GM10248 (cell line): Measurements from ENCODE around the gene SAXO2.
"Not testable (repeated sequence)": the region's sequence is repeated elsewhere in the genome, so short reads cannot be mapped to it uniquely, and the experiment has no call there.

ENCODE experiments used
- CTCF ChIA-PET: fragments of 300-600 bp; sonication (Branson Sonifier 250); formaldehyde crosslinking; extraction: SDS; loops from one replicate; lab custom pipeline; 2021; ENCODE audit warnings: antibody characterized with exemption; lab: Yijun Ruan, JAX
- POLR2A ChIA-PET: fragments of 350-650 bp; sonication (Branson Sonifier 250); formaldehyde crosslinking; extraction: SDS; loops from one replicate; lab custom pipeline; 2020; ENCODE audit warnings: antibody characterized with exemption; lab: Yijun Ruan, JAX
- DNase-seq: peaks from one replicate; pipeline ENCODE4 v3.0.0; 2012; ENCODE audit errors: extremely low spot score
- TF ChIP-seq, protein P1 (sequence below): IDR thresholded peaks from 2 replicates; pipeline ENCODE4 v1.5.1; 2012; ENCODE audit warnings: mild to moderate bottlenecking, low read depth; ENCODE audit errors: extremely low read depth, missing control alignments, control extremely low read depth

The SAXO2 gene

DNA sequence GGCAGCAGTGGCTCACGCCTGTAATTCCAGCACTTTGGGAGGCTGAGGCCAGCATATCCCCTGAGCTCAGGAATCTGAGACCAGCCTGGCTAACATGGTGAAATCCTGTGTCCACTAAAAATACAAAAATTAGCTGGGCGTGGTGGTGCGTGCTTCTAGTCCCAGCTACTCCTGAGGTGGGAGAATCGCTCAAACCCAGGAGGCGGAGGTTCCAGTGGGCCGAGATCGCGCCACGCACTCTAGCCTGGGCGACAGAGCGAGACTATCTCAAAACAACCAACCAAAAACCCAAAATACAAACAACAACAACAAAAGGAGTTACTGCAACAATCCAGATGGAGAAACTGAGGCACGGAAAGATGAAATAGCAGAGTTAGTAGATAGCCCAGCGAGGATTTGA lies 35.4 kb downstream of the SAXO2 start:
- POLR2A ChIA-PET, result no interaction called here
- TF ChIP-seq, protein P1, sequence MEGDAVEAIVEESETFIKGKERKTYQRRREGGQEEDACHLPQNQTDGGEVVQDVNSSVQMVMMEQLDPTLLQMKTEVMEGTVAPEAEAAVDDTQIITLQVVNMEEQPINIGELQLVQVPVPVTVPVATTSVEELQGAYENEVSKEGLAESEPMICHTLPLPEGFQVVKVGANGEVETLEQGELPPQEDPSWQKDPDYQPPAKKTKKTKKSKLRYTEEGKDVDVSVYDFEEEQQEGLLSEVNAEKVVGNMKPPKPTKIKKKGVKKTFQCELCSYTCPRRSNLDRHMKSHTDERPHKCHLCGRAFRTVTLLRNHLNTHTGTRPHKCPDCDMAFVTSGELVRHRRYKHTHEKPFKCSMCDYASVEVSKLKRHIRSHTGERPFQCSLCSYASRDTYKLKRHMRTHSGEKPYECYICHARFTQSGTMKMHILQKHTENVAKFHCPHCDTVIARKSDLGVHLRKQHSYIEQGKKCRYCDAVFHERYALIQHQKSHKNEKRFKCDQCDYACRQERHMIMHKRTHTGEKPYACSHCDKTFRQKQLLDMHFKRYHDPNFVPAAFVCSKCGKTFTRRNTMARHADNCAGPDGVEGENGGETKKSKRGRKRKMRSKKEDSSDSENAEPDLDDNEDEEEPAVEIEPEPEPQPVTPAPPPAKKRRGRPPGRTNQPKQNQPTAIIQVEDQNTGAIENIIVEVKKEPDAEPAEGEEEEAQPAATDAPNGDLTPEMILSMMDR, result no peak

DNA sequence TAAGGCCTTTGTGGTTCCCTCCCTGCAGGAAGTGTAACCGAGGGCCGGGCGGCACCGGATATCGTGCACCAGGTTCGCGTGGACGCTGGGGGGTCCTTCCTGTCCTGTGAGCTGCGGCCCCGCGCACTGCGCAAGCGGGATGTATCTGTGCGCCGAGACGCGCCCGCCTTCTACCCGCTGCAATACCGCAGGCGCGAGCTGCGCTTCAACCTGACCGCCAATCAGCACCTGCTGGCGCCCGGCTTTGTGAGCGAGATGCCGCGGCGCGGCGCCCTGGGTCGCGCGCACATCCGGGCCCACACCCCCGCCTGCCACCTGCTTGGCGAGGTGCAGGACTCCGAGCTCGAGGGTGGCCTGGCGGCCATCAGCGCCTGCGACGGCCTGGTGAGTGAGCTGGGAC lies 35.9 kb downstream of the SAXO2 start:
- ChIA-PET POLR2A (no interaction called here), CTCF (interaction anchor here (1.4 kb wide), 1 partner anchor 9 kb away, joined by 3 read pairs; no protein-coding TSS in a partner anchor)
- TF ChIP-seq, protein P1, result no peak
- no peak for DNase-seq

More for the DNA sequence above, 35.4 kb downstream of the SAXO2 start:
- CTCF ChIA-PET, result interaction anchor here (1.4 kb wide), 1 partner anchor 9 kb away, joined by 3 read pairs; no protein-coding TSS in a partner anchor
- DNase-seq, result no peak

DNA sequence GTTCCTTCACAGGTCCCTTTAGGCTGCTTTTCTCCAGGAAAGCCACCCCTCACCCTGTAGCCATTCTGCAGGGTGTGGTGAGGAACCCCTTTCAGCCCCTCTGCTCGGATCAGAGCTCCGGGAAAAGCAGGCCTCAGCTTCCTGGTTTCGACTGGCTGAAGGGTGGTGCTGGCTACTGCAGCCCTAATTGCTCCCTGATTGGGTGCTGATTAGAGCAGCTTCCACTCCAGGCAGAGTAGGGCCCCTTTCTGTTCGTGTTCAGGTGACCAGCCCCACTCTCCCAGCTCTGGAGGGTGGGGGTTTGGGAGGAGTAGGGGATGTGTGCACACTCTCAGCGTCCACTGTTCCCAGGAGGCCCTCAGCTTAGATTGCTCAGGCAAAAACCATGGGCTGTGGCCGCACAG lies 36.9 kb downstream of the SAXO2 start:
- POLR2A ChIA-PET, DNase-seq, CTCF ChIA-PET: not testable (repeated sequence)

DNA sequence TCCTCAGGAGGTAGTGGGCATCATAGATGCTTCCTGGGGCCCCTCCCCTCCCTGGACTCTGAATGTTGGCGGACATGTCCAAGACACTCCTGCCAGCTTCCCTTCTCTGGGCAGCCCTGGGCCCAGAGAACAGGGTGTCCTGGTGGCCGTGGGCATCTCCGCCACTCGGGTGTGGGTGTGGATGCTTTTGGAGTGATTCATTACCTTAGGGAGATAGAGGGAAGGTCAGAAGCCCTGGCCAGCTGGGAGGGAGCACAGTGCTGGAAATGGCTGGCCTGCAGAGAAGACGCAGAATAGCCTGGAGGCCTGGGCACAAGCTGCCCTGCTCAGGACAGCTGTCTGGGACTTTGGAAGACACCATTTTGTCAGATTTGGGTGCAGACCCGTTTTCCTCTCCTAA lies 37.7 kb downstream of the SAXO2 start:
- CTCF ChIA-PET, POLR2A ChIA-PET, DNase-seq: not testable (repeated sequence)

DNA sequence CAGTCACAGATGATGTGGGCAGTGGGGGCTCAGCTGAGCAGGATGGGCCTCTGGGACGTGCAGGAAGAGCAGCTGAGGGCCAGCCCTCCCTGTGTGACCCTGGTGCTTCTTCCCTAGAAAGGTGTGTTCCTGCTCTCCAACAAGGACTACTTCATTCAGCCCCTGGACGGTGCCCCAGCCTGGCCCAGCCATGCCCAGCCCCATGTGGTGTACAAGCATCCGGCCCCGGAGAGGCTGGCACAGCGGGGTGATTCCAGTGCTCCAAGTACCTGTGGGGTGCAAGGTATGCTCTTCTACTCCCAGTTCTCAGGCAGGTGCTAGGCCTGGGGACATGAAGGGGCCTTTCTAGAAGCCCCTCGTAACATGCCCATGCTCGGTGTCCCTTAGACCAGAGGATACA lies 38.3 kb downstream of the SAXO2 start:
- CTCF ChIA-PET, result no interaction called here
- POLR2A ChIA-PET, result no interaction called here
- no peak for DNase-seq
- TF ChIP-seq, protein P1, result no peak

DNA sequence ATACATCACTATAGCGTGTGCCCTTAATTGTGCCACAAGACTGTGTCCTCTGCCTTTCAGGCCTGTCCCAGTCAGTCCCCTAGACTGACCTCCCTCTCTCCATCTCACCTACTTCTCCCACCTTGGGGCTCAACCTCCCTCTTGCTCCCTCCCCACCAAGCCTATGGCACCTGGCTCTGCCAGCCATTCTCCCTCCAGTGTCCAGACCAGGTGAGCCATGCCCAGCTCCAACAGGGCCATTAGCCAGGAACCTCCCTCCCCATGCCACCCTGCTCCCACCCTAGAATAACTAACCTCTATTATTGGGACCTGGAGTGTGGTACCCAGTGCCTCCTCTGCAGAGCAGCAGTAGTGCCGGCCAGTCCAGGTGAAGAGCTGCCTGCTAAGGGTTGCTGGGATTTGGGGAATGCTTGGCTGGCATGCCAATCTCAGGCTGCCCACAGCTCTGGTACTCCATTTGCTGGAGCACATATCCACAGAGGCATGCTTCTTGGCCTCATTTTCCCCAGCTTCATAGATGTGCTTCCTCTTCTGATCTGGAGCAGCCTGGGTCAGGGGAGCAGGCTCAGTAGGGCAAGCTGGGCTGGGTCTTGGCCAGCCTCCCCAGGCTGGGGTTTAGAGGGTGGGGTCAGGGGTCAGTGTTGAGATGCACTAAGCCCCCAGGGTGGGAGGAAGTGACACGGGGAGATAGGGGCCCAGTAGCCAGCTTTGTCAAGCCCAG lies 38.8 kb downstream of the SAXO2 start:
- TF ChIP-seq, protein P1, result no peak
- no peak for DNase-seq
- POLR2A ChIA-PET, result no interaction called here
- CTCF ChIA-PET, result no interaction called here

DNA sequence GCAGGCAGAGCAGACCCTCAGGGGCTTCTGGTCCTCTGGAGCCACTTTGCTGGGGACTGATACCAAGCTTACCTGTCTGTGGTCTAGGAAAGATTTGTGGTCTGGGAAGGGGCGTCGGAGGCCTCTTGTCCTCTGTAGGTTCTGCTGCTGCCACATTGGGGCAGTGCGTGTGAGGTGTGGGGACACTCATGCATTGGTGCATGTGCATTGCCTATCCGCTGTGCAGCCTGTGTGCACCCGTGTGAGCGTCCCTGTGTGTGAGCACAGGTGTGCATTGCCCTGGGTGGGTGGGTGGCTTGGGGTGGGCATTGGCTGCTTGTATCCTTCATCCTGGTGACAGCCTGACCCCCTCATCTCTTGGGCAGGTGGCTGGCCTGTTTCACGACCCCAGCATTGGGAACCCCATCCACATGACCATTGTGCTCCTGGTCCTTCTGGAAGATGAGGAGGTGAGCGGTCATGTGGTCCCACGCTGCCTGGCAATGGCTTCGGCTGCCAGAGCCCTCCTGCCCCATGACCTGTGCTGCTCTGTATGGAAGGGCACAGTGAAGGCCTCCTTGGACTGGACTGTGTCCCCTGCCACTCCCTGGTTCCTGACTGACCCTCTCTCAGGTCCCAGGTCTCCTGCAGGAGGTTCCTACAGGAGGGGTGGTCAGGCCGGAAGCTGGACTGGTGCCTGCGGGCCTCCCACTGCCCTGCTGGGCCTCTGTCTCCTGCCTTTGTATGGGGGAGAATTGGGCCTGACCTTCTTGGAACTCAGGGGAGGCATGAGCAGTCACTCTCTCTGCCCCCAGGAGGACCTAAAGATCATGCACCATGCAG lies 41.5 kb downstream of the SAXO2 start:
- ChIA-PET POLR2A (no interaction called here), CTCF (no interaction called here)
- DNase-seq, result peak; percentile 3
- TF ChIP-seq, protein P1, result no peak
